GM06990 (cell line): ENCODE results near the gene RAP1GDS1.

Source experiments
- DNase-seq: peaks from one replicate; pipeline ENCODE4 v3.0.0-alpha.2; 2011; ENCODE audit not compliant: insufficient read length; ENCODE audit errors: extremely low read depth
- H3K27me3 ChIP-seq: replicated peaks from 2 replicates; pipeline ENCODE4 v1.6.0; 2011; ENCODE audit warnings: low read length; ENCODE audit not compliant: control insufficient read depth, insufficient read depth
- H3K36me3 ChIP-seq: 2 replicates; pipeline ENCODE4 v1.5.1; 2011; ENCODE audit warnings: low read length; ENCODE audit not compliant: control insufficient read depth, insufficient read depth
- H3K4me3 ChIP-seq: replicated peaks from 2 replicates; pipeline ENCODE4 v1.5.1; 2011; ENCODE audit warnings: low read depth, mild to moderate bottlenecking, control low read depth, low read length
- TF ChIP-seq, protein P1 (sequence below): IDR thresholded peaks from 2 replicates; pipeline ENCODE4 v1.5.1; 2011; ENCODE audit warnings: low read length, control low read depth, mild to moderate bottlenecking, inconsistent platforms; ENCODE audit not compliant: insufficient read depth, poor library complexity, severe bottlenecking

The RAP1GDS1 gene

DNA sequence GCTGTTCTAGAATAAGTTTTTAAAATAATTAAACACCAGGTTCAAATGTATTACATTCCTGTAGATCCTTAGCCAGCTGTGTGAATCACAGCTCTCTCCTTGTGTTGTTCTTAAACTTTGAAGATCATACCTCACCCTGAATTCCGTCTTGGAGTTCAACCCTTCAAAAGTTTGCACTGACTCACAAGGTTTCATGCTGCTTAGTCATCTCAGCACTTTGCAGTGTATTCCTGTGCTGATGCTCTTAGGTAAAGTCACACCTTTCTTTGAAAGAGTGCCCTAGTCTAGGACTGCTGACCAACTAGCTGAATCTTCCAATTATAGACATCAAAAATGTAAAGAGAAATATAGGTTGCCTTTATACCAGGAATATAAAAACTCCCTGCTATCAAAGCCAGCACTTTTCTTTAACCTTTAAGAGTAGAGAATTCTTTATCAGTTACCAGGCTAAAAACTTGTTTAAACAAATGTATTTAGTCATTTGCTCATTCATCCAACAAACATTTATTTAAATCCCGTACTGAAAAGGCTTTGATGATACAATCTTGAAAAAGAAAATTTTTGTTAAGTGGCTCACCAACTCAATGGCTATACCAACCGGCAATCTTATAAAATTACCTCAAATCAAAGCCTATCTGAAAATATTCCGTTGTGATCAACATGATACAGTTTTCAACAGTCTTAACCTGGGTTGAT lies 169.7 kb downstream of the RAP1GDS1 start:
- H3K4me3 ChIP-seq, result no peak overlapping the region
- DNase-seq, result no peak
- no peaks in the 10 kb centered on the region for H3K27me3 ChIP-seq
- H3K36me3 ChIP-seq, result no peaks in the 10 kb centered on the region
- TF ChIP-seq, protein P1, sequence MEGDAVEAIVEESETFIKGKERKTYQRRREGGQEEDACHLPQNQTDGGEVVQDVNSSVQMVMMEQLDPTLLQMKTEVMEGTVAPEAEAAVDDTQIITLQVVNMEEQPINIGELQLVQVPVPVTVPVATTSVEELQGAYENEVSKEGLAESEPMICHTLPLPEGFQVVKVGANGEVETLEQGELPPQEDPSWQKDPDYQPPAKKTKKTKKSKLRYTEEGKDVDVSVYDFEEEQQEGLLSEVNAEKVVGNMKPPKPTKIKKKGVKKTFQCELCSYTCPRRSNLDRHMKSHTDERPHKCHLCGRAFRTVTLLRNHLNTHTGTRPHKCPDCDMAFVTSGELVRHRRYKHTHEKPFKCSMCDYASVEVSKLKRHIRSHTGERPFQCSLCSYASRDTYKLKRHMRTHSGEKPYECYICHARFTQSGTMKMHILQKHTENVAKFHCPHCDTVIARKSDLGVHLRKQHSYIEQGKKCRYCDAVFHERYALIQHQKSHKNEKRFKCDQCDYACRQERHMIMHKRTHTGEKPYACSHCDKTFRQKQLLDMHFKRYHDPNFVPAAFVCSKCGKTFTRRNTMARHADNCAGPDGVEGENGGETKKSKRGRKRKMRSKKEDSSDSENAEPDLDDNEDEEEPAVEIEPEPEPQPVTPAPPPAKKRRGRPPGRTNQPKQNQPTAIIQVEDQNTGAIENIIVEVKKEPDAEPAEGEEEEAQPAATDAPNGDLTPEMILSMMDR, result no peak

DNA sequence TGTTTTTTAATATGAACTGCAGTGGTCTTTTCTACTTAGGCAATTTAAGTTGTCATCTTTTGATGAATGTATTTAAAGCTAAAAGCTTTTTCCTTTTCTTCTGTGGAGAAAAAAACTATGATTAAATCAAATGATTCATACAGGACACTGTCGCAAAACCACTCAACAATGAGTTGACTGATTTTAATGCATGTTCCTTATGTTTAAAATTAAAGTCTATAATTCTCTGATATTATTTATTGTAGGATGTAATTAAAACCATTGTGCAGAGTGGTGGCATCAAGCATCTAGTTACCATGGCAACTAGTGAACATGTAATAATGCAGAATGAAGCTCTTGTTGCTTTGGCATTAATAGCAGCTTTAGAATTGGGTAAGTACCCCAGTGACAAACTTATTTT lies 172.5 kb downstream of the RAP1GDS1 start:
- Histone ChIP-seq H3K36me3 (no peaks in the 10 kb centered on the region), H3K4me3 (no peak overlapping the region), H3K27me3 (no peaks in the 10 kb centered on the region)
- TF ChIP-seq, protein P1, result no peak
- no peak for DNase-seq

DNA sequence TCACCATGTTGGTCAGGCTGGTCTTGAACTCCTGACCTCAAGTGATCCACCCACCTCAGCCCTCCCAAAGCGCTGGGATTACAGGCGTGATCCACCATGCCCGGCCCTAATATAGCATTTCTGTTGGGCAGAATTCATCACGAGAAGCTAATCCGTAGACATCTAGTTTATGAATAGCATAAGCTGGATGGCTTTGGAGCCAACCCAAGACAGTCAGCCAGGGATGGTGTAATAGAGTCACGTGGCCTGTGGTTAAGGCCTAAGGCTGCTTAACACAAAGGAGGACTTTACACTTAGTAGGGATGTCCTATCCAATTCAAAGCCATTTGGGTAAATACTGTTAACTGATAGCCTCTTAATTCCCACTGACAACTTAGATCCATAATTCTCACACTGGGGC lies 173.6 kb downstream of the RAP1GDS1 start:
- TF ChIP-seq, protein P1, result no peak
- no peaks in the 10 kb centered on the region for H3K36me3 ChIP-seq
- no peak overlapping the region for H3K4me3 ChIP-seq
- H3K27me3 ChIP-seq, result no peaks in the 10 kb centered on the region
- DNase-seq, result no peak

DNA sequence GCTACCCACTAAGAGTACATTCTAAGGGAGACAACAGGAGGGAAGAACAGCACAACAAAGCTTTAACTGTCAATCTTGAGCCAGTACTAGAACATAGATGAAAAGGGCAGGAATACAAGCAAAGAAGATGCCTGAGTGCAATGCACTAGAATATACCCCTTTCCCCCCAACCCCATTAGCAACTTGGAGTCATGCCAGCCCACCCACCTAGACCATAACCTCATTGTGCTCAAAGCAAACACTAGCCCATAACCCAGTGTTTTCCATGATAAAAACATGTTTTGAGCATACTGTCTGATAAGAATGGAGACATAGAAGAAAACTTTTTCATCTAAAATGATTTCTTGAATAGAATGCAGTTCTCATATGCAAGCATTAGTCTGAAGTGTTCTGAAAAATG lies 183.2 kb downstream of the RAP1GDS1 start:
- Histone ChIP-seq H3K36me3 (peaks cover 2% of the 10 kb centered on the region), H3K27me3 (no peaks in the 10 kb centered on the region), H3K4me3 (no peak overlapping the region)
- no peak for DNase-seq
- TF ChIP-seq, protein P1, result no peak

DNA sequence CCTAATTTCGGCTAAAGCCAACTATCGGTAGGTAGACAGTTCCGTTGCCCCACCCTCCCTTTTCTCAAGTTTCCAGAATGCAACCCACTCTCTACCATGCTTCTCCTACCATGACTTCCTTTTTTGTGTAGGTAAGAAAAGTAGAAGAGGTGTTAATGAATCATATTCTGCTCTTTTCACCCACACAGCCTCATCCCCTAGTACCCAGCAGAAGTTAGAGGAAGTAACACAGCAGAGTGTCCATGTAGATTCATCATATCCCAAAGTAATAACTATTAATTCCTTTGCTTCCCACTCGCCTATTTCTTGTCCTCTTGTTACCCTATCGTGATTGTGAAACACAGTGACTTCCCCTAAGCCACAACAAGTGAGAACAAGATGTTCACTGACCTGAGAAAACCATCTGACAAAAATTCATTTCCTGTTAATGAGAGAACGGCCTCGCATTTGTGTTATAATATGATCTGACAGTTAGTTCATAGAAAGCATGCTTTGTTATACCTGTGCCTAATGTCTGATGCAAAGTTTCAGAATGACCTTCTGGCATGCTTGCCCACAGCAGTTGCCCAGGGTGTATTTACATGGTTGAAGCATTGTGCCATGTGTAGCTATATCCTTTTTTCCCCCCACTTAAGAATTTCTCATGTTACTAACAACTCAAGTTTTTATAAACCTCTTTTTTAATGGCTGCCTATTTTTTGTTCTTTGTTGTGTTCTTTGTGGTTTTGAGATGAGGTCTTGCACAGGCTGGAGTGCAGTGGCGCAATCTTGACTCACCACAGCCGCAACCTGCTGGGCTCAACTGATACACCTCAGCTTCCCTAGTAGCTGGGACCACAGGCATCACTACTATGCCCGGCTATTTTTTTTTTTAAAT lies 185.6 kb downstream of the RAP1GDS1 start:
- peak; percentile 62 for DNase-seq
- TF ChIP-seq, protein P1, result no peak
- no peak overlapping the region; the same call in 1 of the 2 replicates for H3K4me3 ChIP-seq

More for the DNA sequence above, 185.6 kb downstream of the RAP1GDS1 start:
- Histone ChIP-seq H3K36me3 (peaks cover 2% of the 10 kb centered on the region), H3K27me3 (no peaks in the 10 kb centered on the region)
